Nephron (organoid): ENCODE results near the gene FCHSD2.
A peak's percentile ranks its signal among the peaks of the same experiment; 100 is the strongest.

Experiments
- H3K27ac Mint-ChIP-seq, 3 experiments: 2 replicates each; pipeline ENCODE4 v1.8.0; 2020; ENCODE audit warnings: mixed read lengths in 3 of 3, mild to moderate bottlenecking in 2 of 3, moderate library complexity in 1 of 3
- H3K27me3 Mint-ChIP-seq: 2 replicates; pipeline ENCODE4 v1.8.0; 2021; ENCODE audit warnings: low read depth, mild to moderate bottlenecking, moderate library complexity, mixed read lengths
- H3K36me3 Mint-ChIP-seq: 2 replicates; pipeline ENCODE4 v1.8.0; 2020; ENCODE audit warnings: low read depth, mixed read lengths
- H3K4me1 Mint-ChIP-seq: 2 replicates; pipeline ENCODE4 v1.8.0; 2020; ENCODE audit warnings: mixed read lengths
- H3K4me3 Mint-ChIP-seq, 3 experiments: 2 replicates each; pipeline ENCODE4 v1.8.0; 2020; ENCODE audit warnings: mild to moderate bottlenecking in 3 of 3, mixed read lengths in 3 of 3, moderate library complexity in 2 of 3
- H3K9me3 Mint-ChIP-seq: 2 replicates; pipeline ENCODE4 v1.8.0; 2020; ENCODE audit warnings: mixed read lengths
- CTCF ChIP-seq, 3 experiments: fragments of 200-600 bp; sonication (generic); IDR thresholded peaks; one replicate each; pipeline ENCODE4 v1.5.0; 2021; ENCODE audit warnings: antibody characterized with exemption in 3 of 3; ENCODE audit not compliant: unreplicated experiment in 3 of 3

The FCHSD2 gene

GRCh38 chr11:73002214-73002613, 139.9 kb downstream of the FCHSD2 start:
- Mint-ChIP-seq H3K27ac (peak overlapping the region in 1 of 3 experiments; percentile 15), H3K9me3 (no peaks in the 10 kb centered on the region), H3K36me3 (peaks cover 32% of the 10 kb centered on the region), H3K27me3 (no peaks in the 10 kb centered on the region), H3K4me3 (no peak overlapping the region), H3K4me1 (peaks cover 23% of the 10 kb centered on the region)
- TF ChIP-seq CTCF (IDR thresholded peaks at IDR 0.05; ENCODE audit: unreplicated experiment in 3 of 3) = no peak

- no peaks in the 10 kb centered on the region for H3K27me3 Mint-ChIP-seq
- no peak overlapping the region for H3K4me3 Mint-ChIP-seq
- no peak for TF ChIP-seq CTCF (IDR thresholded peaks at IDR 0.05; ENCODE audit: unreplicated experiment in 3 of 3)
- H3K27ac Mint-ChIP-seq = peak overlapping the region in 1 of 3 experiments; percentile 15
- H3K4me1 Mint-ChIP-seq = peaks cover 29% of the 10 kb centered on the region
- peaks cover 30% of the 10 kb centered on the region for H3K36me3 Mint-ChIP-seq
- no peaks in the 10 kb centered on the region for H3K9me3 Mint-ChIP-seq
These were observed 140.5 kb downstream of the FCHSD2 start for GRCh38 chr11:73001615-73002014.

GRCh38 chr11:72998676-72999075, 143.4 kb downstream of the FCHSD2 start:
- no peak overlapping the region for H3K4me3 Mint-ChIP-seq
- H3K36me3 Mint-ChIP-seq = peaks cover 21% of the 10 kb centered on the region
- H3K27ac Mint-ChIP-seq = no peak overlapping the region
- H3K9me3 Mint-ChIP-seq = peaks cover 3% of the 10 kb centered on the region
- TF ChIP-seq CTCF (IDR thresholded peaks at IDR 0.05; ENCODE audit: unreplicated experiment in 3 of 3) = no peak
- H3K27me3 Mint-ChIP-seq = no peaks in the 10 kb centered on the region
- H3K4me1 Mint-ChIP-seq = peaks cover 31% of the 10 kb centered on the region

GRCh38 chr11:72996959-72997358, 145.2 kb downstream of the FCHSD2 start:
- H3K4me3 Mint-ChIP-seq = no peak overlapping the region
- H3K36me3 Mint-ChIP-seq = peaks cover 16% of the 10 kb centered on the region
- H3K27me3 Mint-ChIP-seq = no peaks in the 10 kb centered on the region
- peaks cover 28% of the 10 kb centered on the region for H3K4me1 Mint-ChIP-seq
- H3K27ac Mint-ChIP-seq = no peak overlapping the region
- H3K9me3 Mint-ChIP-seq = peaks cover 3% of the 10 kb centered on the region
- no peak for TF ChIP-seq CTCF (IDR thresholded peaks at IDR 0.05; ENCODE audit: unreplicated experiment in 3 of 3)

- no peak overlapping the region for H3K4me3 Mint-ChIP-seq
- peaks cover 18% of the 10 kb centered on the region for H3K4me1 Mint-ChIP-seq
- H3K27ac Mint-ChIP-seq = no peak overlapping the region
- H3K36me3 Mint-ChIP-seq = peaks cover 30% of the 10 kb centered on the region
- TF ChIP-seq CTCF (IDR thresholded peaks at IDR 0.05; ENCODE audit: unreplicated experiment in 3 of 3) = no peak
- peaks cover under 1% of the 10 kb centered on the region for H3K9me3 Mint-ChIP-seq
- H3K27me3 Mint-ChIP-seq = no peaks in the 10 kb centered on the region
These were observed 152.4 kb downstream of the FCHSD2 start for GRCh38 chr11:72989727-72990126.

GRCh38 chr11:72988821-72989220, 153.3 kb downstream of the FCHSD2 start:
- Mint-ChIP-seq H3K27me3 (no peaks in the 10 kb centered on the region), H3K27ac (no peak overlapping the region), H3K9me3 (no peaks in the 10 kb centered on the region), H3K4me3 (no peak overlapping the region), H3K4me1 (peaks cover 18% of the 10 kb centered on the region), H3K36me3 (peaks cover 27% of the 10 kb centered on the region)
- TF ChIP-seq CTCF (IDR thresholded peaks at IDR 0.05; ENCODE audit: unreplicated experiment in 3 of 3) = no peak
